SK-N-SH (cell line): ENCODE data around the gene CPED1. TPM values are rescaled to one million over a fixed set of nuclear protein-coding genes. Genes with fewer than 3 reads are reported as not detected.

Source experiments
- CTCF ChIA-PET: fragments of 300-600, 350-600 bp; formaldehyde crosslinking; extraction: SDS; loops from one replicate; lab custom pipeline; 2021; lab: Yijun Ruan, JAX
- POLR2A ChIA-PET: fragments of 350-600 bp; sonication (Branson Sonifier 250); formaldehyde crosslinking; extraction: SDS; loops from one replicate; lab custom pipeline; 2020; ENCODE audit warnings: antibody characterized with exemption, inconsistent platforms; lab: Yijun Ruan, JAX
- DNase-seq: peaks from one replicate; pipeline ENCODE4 v3.0.0; 2012
- H2AFZ ChIP-seq: fragments of 200-600 bp; sonication (generic); 2 replicates; pipeline ENCODE4 v1.8.1; 2016; ENCODE audit warnings: antibody characterized with exemption, mild to moderate bottlenecking, low read depth
- H3F3A ChIP-seq: fragments of 200-600 bp; sonication (generic); replicated peaks from 2 replicates; pipeline ENCODE3; 2016; ENCODE audit warnings: antibody characterized with exemption, mild to moderate bottlenecking; ENCODE audit not compliant: insufficient read depth
- H3K27ac ChIP-seq, 2 experiments: fragments of 200-500 bp in 1 of 2; fragments of 200-600 bp in 1 of 2; sonication (Bioruptor generic) in 1 of 2; sonication (generic), shearing (Covaris generic) in 1 of 2; 2 replicates each; pipeline versions ENCODE4 v1.5.1 to v1.6.1; 2014 to 2016; ENCODE audit warnings: low read depth in 2 of 2, inconsistent platforms in 1 of 2, low read length in 1 of 2, mild to moderate bottlenecking in 1 of 2, mixed read lengths in 1 of 2
- H3K27me3 ChIP-seq: fragments of 200-600 bp; sonication (generic), shearing (Covaris generic); 2 replicates; pipeline ENCODE4 v1.6.1; 2016; ENCODE audit warnings: mixed run types; ENCODE audit not compliant: insufficient read depth
- H3K36me3 ChIP-seq, 2 experiments: fragments of 200-500 bp in 1 of 2; fragments of 200-600 bp in 1 of 2; sonication (Bioruptor generic) in 1 of 2; sonication (generic) in 1 of 2; replicated peaks in 1 of 2; 2 replicates each; pipeline versions ENCODE3 to v1.5.1; 2014 to 2016; ENCODE audit warnings: low read length in 1 of 2, mild to moderate bottlenecking in 1 of 2; ENCODE audit not compliant: insufficient read depth in 2 of 2, control insufficient read depth in 1 of 2
- H3K4me1 ChIP-seq, 2 experiments: fragments of 200-500 bp in 1 of 2; fragments of 200-600 bp in 1 of 2; sonication (Bioruptor generic) in 1 of 2; sonication (generic), shearing (Covaris generic) in 1 of 2; 2 replicates each; pipeline versions ENCODE4 v1.5.1 to v1.6.1; 2014 to 2016; ENCODE audit warnings: low read depth in 1 of 2, low read length in 1 of 2, mixed run types in 1 of 2; ENCODE audit not compliant: insufficient read depth in 2 of 2, control insufficient read depth in 1 of 2
- H3K4me2 ChIP-seq: fragments of 200-600 bp; sonication (generic), shearing (Covaris generic); 2 replicates; pipeline ENCODE4 v1.6.1; 2017; ENCODE audit warnings: mixed run types
- H3K4me3 ChIP-seq, 2 experiments: fragments of 200-500 bp in 1 of 2; fragments of 200-600 bp in 1 of 2; sonication (Bioruptor generic) in 1 of 2; sonication (generic), shearing (Covaris generic) in 1 of 2; 2 replicates each; pipeline versions ENCODE4 v1.5.1 to v1.8.1; 2014 to 2016; ENCODE audit warnings: low read depth in 2 of 2, inconsistent platforms in 1 of 2, low read length in 1 of 2, mild to moderate bottlenecking in 1 of 2, mixed read lengths in 1 of 2, moderate library complexity in 1 of 2
- H3K79me2 ChIP-seq: fragments of 200-600 bp; sonication (generic); 2 replicates; pipeline ENCODE4 v1.8.1; 2017; ENCODE audit warnings: mild to moderate bottlenecking; ENCODE audit not compliant: insufficient read depth
- H3K9ac ChIP-seq: fragments of 200-600 bp; sonication (generic); 2 replicates; pipeline ENCODE4 v1.6.1; 2017; ENCODE audit warnings: mixed run types
- H3K9me2 ChIP-seq: fragments of 200-600 bp; sonication (generic); 2 replicates; pipeline ENCODE4 v1.6.1; 2017; ENCODE audit warnings: mixed run types
- H3K9me3 ChIP-seq: fragments of 200-600 bp; sonication (generic); 2 replicates; pipeline ENCODE4 v1.6.1; 2017; ENCODE audit warnings: mixed run types, mild to moderate bottlenecking, moderate library complexity
- H4K20me1 ChIP-seq: fragments of 200-600 bp; sonication (generic); 2 replicates; pipeline ENCODE4 v1.6.1; 2017; ENCODE audit warnings: mild to moderate bottlenecking, mixed run types; ENCODE audit not compliant: insufficient read depth
- CHD2 ChIP-seq: fragments of 150-350 bp; IDR thresholded peaks from 2 replicates; pipeline ENCODE4 v1.6.1; 2018; ENCODE audit warnings: low read length; ENCODE audit not compliant: partially characterized antibody
- EP300 ChIP-seq, 2 experiments: IDR thresholded peaks; 2 replicates each; pipeline versions ENCODE4 v1.4.0 to v1.6.1; 2012; ENCODE audit warnings: borderline replicate concordance in 1 of 2, low read depth in 1 of 2, low read length in 1 of 2
- FOSL2 ChIP-seq: IDR thresholded peaks from 2 replicates; pipeline ENCODE4 v1.4.0; 2012; ENCODE audit warnings: low read depth, mild to moderate bottlenecking, moderate library complexity, borderline replicate concordance
- FOXM1 ChIP-seq: IDR thresholded peaks from 2 replicates; pipeline ENCODE4 v1.4.0; 2012; ENCODE audit warnings: low read depth, mild to moderate bottlenecking
- GABPA ChIP-seq: IDR thresholded peaks from 2 replicates; pipeline ENCODE4 v1.4.0; 2012; ENCODE audit warnings: low read depth, mild to moderate bottlenecking
- IRF3 ChIP-seq: fragments of 150-350 bp; IDR thresholded peaks from 2 replicates; pipeline ENCODE4 v1.6.1; 2016; ENCODE audit warnings: mild to moderate bottlenecking, low read depth, low read length
- JUND ChIP-seq: IDR thresholded peaks from 2 replicates; pipeline ENCODE4 v1.4.0; 2012
- MAX ChIP-seq: IDR thresholded peaks from 2 replicates; pipeline ENCODE4 v1.4.0; 2012; ENCODE audit warnings: low read depth
- MEF2A ChIP-seq: IDR thresholded peaks from 2 replicates; pipeline ENCODE4 v1.4.0; 2012; ENCODE audit warnings: low read depth, borderline replicate concordance
- MXI1 ChIP-seq: IDR thresholded peaks from 2 replicates; pipeline ENCODE4 v1.6.1; 2012; ENCODE audit warnings: mild to moderate bottlenecking, low read depth, low read length, improper control_type of control experiment
- NFIC ChIP-seq: IDR thresholded peaks from 2 replicates; pipeline ENCODE4 v1.4.0; 2012; ENCODE audit warnings: borderline replicate concordance
- POLR2AphosphoS5 ChIP-seq: IDR thresholded peaks from 2 replicates; pipeline ENCODE4 v1.6.1; 2012; ENCODE audit warnings: low read depth, low read length
- RAD21 ChIP-seq: IDR thresholded peaks from 2 replicates; pipeline ENCODE4 v1.6.1; 2012; ENCODE audit warnings: mild to moderate bottlenecking, low read length
- SMC3 ChIP-seq: IDR thresholded peaks from 2 replicates; pipeline ENCODE4 v1.6.1; 2012; ENCODE audit warnings: low read depth, low read length, improper control_type of control experiment
- TEAD4 ChIP-seq: IDR thresholded peaks from 2 replicates; pipeline ENCODE4 v1.4.0; 2012; ENCODE audit warnings: mild to moderate bottlenecking, borderline replicate concordance; ENCODE audit not compliant: insufficient read depth
- YY1 ChIP-seq: IDR thresholded peaks from 2 replicates; pipeline ENCODE4 v1.4.0; 2012; ENCODE audit warnings: low read depth, mild to moderate bottlenecking
- ZBTB33 ChIP-seq: IDR thresholded peaks from 2 replicates; pipeline ENCODE4 v1.4.0; 2012; ENCODE audit warnings: low read depth, borderline replicate concordance
- WGBS: methylation state at CpG from one replicate; pipeline ENCODE4 v1.1.6; 2017; ENCODE audit warnings: low lambda C conversion rate; 5-methylcytosine and 5-hydroxymethylcytosine counted together
- polyA plus RNA-seq, 3 experiments: library from polyadenylated mRNA; depleted of rRNA; stranded (reverse); fragments of >200 nt; gene quantifications; 2 replicates each; pipeline ENCODE4 v1.2.3, GENCODE V29; 2012
- TF ChIP-seq, protein P1 (sequence below): fragments of 150-350 bp; IDR thresholded peaks from 2 replicates; pipeline ENCODE4 v1.6.1; 2017; ENCODE audit warnings: antibody characterized with exemption, low read length, low read depth, borderline replicate concordance
- TF ChIP-seq, protein P2 (sequence below): IDR thresholded peaks from 2 replicates; pipeline ENCODE4; 2012

CPED1 gene
- polyA plus RNA-seq, 1 of the 3 experiments (the other 2 are of a cell fraction), result 4.4 TPM

DNA sequence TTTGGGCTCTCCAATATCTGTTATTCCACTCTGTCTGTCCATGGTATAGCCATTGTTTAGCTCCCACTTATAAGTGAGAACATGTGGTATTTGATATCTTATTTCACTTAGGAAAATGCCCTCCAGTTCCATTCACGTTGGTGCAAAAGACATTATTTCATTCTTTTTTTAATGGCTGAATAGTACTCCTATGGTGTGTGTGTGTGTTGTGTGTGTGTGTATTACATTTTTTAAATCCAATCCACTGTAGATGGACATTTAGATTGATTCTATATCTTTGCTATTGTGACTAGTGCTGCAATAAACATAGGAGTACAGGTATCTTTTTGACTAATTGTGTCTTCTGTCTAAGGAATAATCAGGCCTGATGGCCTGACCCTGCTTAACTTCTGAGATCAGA lies 7.4 kb upstream of the CPED1 start:
- no peak overlapping the region for H3K9ac ChIP-seq
- H3K79me2 ChIP-seq, result no peaks in the 10 kb centered on the region
- POLR2A ChIA-PET, result no interaction called here
- no peaks in the 10 kb centered on the region for H3K27me3 ChIP-seq
- peaks cover 0 to 5% of the 10 kb centered on the region in 2 experiments; a peak in 2 of 4 replicates for H3K4me1 ChIP-seq
- H4K20me1 ChIP-seq, result no peaks in the 10 kb centered on the region
- TF ChIP-seq RAD21, result no peak
- TF ChIP-seq CHD2, result no peak
- TF ChIP-seq IRF3, result no peak
- no peak for TF ChIP-seq FOXM1
- no peak for TF ChIP-seq MEF2A
- no peak for TF ChIP-seq MAX
- TF ChIP-seq JUND, result no peak
- TF ChIP-seq, protein P1, sequence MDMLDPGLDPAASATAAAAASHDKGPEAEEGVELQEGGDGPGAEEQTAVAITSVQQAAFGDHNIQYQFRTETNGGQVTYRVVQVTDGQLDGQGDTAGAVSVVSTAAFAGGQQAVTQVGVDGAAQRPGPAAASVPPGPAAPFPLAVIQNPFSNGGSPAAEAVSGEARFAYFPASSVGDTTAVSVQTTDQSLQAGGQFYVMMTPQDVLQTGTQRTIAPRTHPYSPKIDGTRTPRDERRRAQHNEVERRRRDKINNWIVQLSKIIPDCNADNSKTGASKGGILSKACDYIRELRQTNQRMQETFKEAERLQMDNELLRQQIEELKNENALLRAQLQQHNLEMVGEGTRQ, result no peak
- TF ChIP-seq, all 33 proteins: peak for 0
- CTCF ChIA-PET, result interaction anchor here (1.1 to 2.1 kb wide), 2 partner anchors 15 to 16 kb away, joined by 3 to 7 read pairs; no protein-coding TSS in a partner anchor
- H3K9me2 ChIP-seq, result no peaks in the 10 kb centered on the region
- H3K4me3 ChIP-seq, result no peak overlapping the region
- peaks cover 14% of the 10 kb centered on the region for H3F3A ChIP-seq
- WGBS, result 71% methylated on average over 1 of the region's 1 CpG
- H3K9me3 ChIP-seq, result no peaks in the 10 kb centered on the region
- no peak overlapping the region for H3K4me2 ChIP-seq
- no peak for DNase-seq
- peaks cover 9% of the 10 kb centered on the region in 2 experiments for H3K36me3 ChIP-seq
- H2AFZ ChIP-seq, result no peak overlapping the region
- H3K27ac ChIP-seq, result no peak overlapping the region

DNA sequence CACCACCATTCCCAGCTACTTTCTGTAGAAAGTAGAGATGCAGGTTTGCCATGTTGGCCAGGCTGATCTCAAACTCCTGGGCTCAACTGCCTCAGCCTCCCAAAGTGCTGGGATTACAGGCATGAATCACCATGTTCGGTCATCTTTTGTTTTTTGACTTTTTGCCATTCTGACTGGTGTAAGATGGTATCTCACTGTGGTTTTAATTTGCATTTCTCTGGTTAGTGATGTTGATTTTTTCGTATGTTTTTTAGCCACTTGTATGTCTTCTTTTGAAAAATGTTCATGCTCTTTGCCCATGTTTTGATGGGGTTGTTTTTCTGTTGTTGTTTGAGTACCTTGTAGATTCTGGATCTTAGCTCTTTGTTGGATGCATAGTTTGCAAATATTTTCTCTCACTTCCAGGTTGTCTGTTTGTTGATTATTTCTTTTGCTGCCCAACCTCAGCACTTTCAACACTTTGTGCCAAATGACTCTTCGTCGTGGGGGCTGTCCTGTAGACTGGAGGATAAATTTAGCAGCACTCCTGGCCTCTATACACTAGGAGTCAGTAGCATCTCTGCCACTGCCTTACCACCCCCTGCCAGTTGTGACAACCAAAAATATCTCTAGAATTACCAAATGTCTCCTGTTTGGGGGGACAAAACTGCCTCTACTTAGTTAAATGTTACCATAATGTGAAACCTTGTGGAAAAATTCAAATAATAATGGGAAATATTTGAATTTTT lies 6.5 kb upstream of the CPED1 start:
- ChIA-PET POLR2A (no interaction called here), CTCF (interaction anchor here (1.0 kb wide), 1 partner anchor 62 kb away, joined by 3 read pairs; no protein-coding TSS in a partner anchor)
- WGBS, result 46% methylated on average over 4 of the region's 4 CpGs
- peaks cover 14% of the 10 kb centered on the region for H3F3A ChIP-seq
- H3K4me3 ChIP-seq, result no peak overlapping the region
- no peaks in the 10 kb centered on the region for H3K27me3 ChIP-seq
- 0 out of 4 replicates have a peak overlapping the region, but pooled peaks of 1 of the 2 experiments have one; percentile 1 for H3K27ac ChIP-seq
- no peak overlapping the region for H3K9ac ChIP-seq
- peaks cover 0 to 5% of the 10 kb centered on the region in 2 experiments; a peak in 2 of 4 replicates for H3K4me1 ChIP-seq
- H3K9me2 ChIP-seq, result no peaks in the 10 kb centered on the region
- H4K20me1 ChIP-seq, result no peaks in the 10 kb centered on the region
- H2AFZ ChIP-seq, result no peak overlapping the region; the same call in 1 of the 2 replicates
- H3K9me3 ChIP-seq, result no peaks in the 10 kb centered on the region
- no peaks in the 10 kb centered on the region for H3K79me2 ChIP-seq
- no peak for DNase-seq
- H3K4me2 ChIP-seq, result 0 out of 2 replicates have a peak overlapping the region, but pooled peaks have one; percentile 10
- H3K36me3 ChIP-seq, result peaks cover 0 to 5% of the 10 kb centered on the region in 2 experiments
- TF ChIP-seq ZBTB33 (no peak), EP300 (IDR thresholded peaks at IDR 0.05; ENCODE audit: borderline replicate concordance in 1 of 2, low read depth in 1 of 2, low read length in 1 of 2) (peak in 1 of 2 experiments; percentile 65; a peak in 1 of 4 replicates), MXI1 (no peak), GABPA (no peak), MAX (no peak), TEAD4 (no peak), POLR2AphosphoS5 (no peak), NFIC (peak; percentile 68; the same call in 1 of the 2 replicates), MEF2A (no peak; the same call in 1 of the 2 replicates), JUND (peak; percentile 83), YY1 (0 out of 2 replicates have a peak, but pooled peaks have one; percentile 32), SMC3 (no peak), FOSL2 (peak; percentile 86)
- TF ChIP-seq, protein P2, sequence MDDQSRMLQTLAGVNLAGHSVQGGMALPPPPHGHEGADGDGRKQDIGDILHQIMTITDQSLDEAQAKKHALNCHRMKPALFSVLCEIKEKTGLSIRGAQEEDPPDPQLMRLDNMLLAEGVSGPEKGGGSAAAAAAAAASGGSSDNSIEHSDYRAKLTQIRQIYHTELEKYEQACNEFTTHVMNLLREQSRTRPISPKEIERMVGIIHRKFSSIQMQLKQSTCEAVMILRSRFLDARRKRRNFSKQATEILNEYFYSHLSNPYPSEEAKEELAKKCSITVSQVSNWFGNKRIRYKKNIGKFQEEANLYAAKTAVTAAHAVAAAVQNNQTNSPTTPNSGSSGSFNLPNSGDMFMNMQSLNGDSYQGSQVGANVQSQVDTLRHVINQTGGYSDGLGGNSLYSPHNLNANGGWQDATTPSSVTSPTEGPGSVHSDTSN, result peak; percentile 59
